NCI-H345 treated with DMSO at 0.1 percent for 48 hours (cell line): ENCODE data around the gene SCAP.
"Not testable (repeated sequence)": the region's sequence is repeated elsewhere in the genome, so short reads cannot be mapped to it uniquely, and the experiment has no call there.

Experiments
- DNase-seq: peaks from one replicate; lab custom pipeline; 2025; ENCODE audit not compliant: unreplicated experiment; lab: John Stamatoyannopoulos, UW

Gene SCAP

GRCh38 chr3:47475570-47476329 is at the start of gene SCAP:
Gene SCAP, minus strand, starts transcription at chr3:47475941. Its CDS starts 32,948 bp downstream, at chr3:47442993.
- DNase-seq, result peak; percentile 30

GRCh38 chr3:47523310-47524073 is 47.8 kb upstream of the SCAP start:
- DNase-seq, result no peak

GRCh38 chr3:47522082-47522987 is 46.6 kb upstream of the SCAP start:
- peak; percentile 79 for DNase-seq

GRCh38 chr3:47520756-47521155 is 45.0 kb upstream of the SCAP start:
- no peak for DNase-seq

GRCh38 chr3:47517937-47518336 is 42.2 kb upstream of the SCAP start:
- no peak for DNase-seq

GRCh38 chr3:47515864-47516319 is 40.2 kb upstream of the SCAP start:
- DNase-seq, result no peak

GRCh38 chr3:47515100-47515499 is 39.4 kb upstream of the SCAP start:
- no peak for DNase-seq

GRCh38 chr3:47513125-47513929 is 37.6 kb upstream of the SCAP start, which contains the start of gene ELP6:
Gene ELP6, minus strand, starts transcription at chr3:47513712. Its CDS starts 122 bp downstream, at chr3:47513590.
- peak; percentile 90 for DNase-seq

- no peak for DNase-seq
Measured at GRCh38 chr3:47512416-47513124, 36.8 kb upstream of the SCAP start.

- DNase-seq, result not testable (repeated sequence)
Measured at GRCh38 chr3:47505267-47505666, 29.5 kb upstream of the SCAP start.

GRCh38 chr3:47504113-47504512 is 28.4 kb upstream of the SCAP start:
- DNase-seq, result no peak

- no peak for DNase-seq
Measured at GRCh38 chr3:47503033-47503432, 27.3 kb upstream of the SCAP start.

- DNase-seq, result no peak
Measured at GRCh38 chr3:47496892-47497291, 21.2 kb upstream of the SCAP start.

- no peak for DNase-seq
Measured at GRCh38 chr3:47495886-47496285, 20.1 kb upstream of the SCAP start.

GRCh38 chr3:47495111-47495510 is 19.4 kb upstream of the SCAP start:
- no peak for DNase-seq

GRCh38 chr3:47491777-47492176 is 16.0 kb upstream of the SCAP start:
- no peak for DNase-seq

GRCh38 chr3:47491186-47491585 is 15.4 kb upstream of the SCAP start:
- no peak for DNase-seq

GRCh38 chr3:47487265-47487664 is 11.5 kb upstream of the SCAP start:
- no peak for DNase-seq

- no peak for DNase-seq
Measured at GRCh38 chr3:47485812-47486211, 10.1 kb upstream of the SCAP start.

- no peak for DNase-seq
Measured at GRCh38 chr3:47482366-47482765, 6.6 kb upstream of the SCAP start.
